GM18868 (cell line): ENCODE results near the gene TUBA4A.
"Not testable (repeated sequence)": the region's sequence is repeated elsewhere in the genome, so short reads cannot be mapped to it uniquely, and the experiment has no call there.

Source experiments
- ATAC-seq: cut with Tn5 transposase; IDR thresholded peaks from one replicate; pipeline ENCODE4 v1.9.1; 2021; ENCODE audit warnings: mild to moderate bottlenecking, moderate library complexity; ENCODE audit not compliant: unreplicated experiment

Gene TUBA4A

GRCh38 chr2:219287116-219287440 is 33.4 kb upstream of the TUBA4A start:
- ATAC-seq, result not testable (repeated sequence)

DNA sequence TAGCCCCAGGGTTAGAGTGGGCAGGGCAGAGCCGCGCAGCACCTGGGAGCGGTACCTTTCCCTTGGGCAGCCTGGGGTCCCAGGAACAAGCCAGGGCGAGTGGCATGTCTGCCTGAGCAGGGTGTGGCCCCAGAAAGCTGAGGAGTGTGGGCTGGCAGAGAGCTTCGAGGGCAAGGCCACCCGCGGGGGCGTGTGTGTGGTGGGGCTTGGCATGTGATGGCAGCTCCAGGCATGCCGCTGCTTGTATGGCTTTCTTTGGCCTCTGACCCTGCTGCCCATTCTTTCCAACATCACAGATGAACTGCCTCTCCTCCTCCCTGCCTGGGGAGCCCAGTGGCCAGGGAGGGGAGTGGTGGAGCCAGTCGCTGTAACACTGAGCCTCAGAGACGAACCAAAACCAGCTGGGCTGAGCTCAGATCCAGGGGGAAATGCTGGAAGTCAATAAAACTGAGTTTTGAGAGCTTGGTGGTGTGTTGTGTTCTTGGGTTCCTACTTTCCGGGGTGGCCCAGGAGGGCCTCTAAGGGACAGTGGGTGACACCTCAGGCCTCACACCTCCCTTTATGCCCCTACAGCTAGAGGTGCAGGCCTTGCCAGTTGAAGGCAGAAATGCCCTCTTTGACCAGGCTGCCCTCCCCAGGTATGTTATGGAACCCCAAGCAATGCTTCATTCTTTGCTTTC is 32.9 kb upstream of the TUBA4A start:
- ATAC-seq, result no peak

GRCh38 chr2:219285894-219286425 is 32.2 kb upstream of the TUBA4A start:
- no peak for ATAC-seq

DNA sequence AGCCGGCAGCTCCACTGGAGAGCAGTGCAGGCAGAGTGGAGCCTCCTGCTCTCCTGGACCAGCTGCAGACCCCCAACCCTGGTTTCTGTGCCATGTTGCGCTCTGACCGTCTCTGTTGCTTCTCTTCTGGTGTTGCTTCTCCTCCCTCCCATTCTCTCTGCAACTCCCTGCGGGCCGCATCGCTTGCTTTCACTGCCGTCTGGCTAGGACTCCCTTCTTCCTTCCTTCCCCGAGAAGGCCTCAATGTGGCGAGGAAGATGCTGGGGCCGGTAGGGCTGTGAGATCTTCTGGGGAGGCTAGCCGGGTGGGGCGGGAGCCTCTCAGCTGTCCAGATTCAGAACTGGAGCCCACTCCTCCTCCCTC is 31.6 kb upstream of the TUBA4A start:
- no peak for ATAC-seq

GRCh38 chr2:219284501-219285372 is 31.0 kb upstream of the TUBA4A start:
- ATAC-seq, result no peak

- no peak for ATAC-seq
Measured at GRCh38 chr2:219282943-219283581, 29.3 kb upstream of the TUBA4A start.

- ATAC-seq, result no peak
Measured at GRCh38 chr2:219282375-219282774, 28.7 kb upstream of the TUBA4A start.

DNA sequence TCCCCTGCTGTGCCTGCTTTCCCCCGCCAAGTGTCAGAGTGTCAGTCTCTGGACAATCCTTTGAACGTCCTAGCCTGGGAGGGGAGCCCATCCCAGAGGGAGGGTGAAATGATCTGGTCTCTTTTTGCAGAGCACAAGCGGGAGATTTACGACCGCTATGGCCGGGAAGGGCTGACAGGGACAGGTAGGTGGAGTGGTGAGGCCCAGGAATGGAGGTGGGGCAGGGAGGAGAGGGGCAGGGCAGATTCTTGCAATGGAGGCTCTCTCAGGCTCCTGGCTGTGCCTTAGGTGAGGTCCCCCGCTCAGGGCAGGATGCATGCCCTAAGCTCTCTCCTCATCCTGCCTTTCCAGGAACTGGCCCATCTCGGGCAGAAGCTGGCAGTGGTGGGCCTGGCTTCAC is 27.9 kb upstream of the TUBA4A start:
- no peak for ATAC-seq

GRCh38 chr2:219280651-219281050 is 26.9 kb upstream of the TUBA4A start:
- ATAC-seq, result no peak

GRCh38 chr2:219279916-219280516 is 26.3 kb upstream of the TUBA4A start:
- no peak for ATAC-seq

DNA sequence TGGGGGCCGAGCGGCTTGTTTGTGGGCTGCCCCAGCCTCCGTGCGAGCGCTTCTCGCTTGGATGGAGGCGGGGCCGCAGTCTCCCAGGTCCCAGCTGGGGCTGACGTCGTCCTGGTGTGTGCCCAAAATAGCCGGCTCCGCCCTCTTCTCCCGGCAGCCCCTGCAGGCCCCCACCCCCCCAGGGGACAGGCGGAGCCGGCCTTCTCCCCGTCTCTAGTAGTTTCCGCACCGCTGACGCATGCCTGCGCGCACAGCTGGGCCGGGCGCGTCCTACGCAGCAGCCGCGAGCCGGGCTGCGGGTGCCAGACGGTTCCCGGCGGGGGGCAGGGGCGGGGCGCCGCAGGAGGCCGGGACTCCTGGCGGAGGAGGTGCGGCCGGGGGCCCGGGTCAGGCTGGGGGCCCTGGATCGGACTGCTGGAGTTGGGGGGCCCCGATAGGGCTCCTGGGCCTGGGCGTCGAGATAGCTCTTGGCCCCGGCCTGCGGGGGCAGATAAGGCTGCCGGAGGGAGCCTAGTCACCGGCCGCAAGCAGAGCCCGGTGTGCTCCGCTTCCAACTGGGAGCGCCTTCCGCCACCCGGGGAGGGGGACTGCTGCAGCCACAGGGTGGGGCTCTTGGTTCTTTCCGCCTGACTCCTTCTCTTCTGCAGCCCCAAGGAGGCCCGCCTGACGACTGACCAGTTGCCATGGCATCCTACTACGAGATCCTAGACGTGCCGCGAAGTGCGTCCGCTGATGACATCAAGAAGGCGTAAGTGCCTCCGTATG is 25.6 kb upstream of the TUBA4A start, which contains the start of gene DNAJB2:
Gene DNAJB2 (plus strand): TSS at position 216 of the 765 bp plus-strand sequence. CDS start 468 bp downstream, at position 684.
- peak; percentile 84 for ATAC-seq

GRCh38 chr2:219278655-219279150 is 25.0 kb upstream of the TUBA4A start:
- ATAC-seq, result no peak

- ATAC-seq, result peak; percentile 24
Measured at GRCh38 chr2:219277703-219278654, 24.3 kb upstream of the TUBA4A start.

DNA sequence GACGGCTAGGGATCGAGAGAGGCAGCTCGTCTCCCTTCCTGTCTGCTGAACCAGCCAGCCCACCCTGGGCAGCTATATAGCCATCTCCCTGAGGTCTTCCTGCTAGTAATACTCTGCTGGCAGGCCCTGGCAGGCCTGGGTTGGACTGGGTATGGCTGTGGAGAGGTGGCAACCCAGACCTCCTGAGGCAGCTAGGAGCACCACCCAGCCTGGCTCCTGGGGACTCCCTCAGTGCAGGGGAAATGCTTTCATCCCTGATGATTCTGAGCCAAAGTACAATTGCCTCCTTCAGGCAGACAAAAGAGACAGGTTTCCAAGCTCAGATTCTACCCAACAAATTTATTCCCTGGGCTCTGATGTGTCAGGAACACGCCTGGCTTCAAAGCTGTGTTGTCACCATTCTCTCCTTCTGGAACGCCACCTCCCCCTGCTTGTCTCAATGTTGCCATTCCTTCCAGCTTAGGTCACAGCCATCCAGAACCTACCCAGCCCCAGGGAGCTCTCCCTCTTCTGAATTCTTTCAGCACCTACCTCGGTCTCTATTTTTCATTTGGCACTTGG is 20.7 kb upstream of the TUBA4A start:
- ATAC-seq, result no peak

DNA sequence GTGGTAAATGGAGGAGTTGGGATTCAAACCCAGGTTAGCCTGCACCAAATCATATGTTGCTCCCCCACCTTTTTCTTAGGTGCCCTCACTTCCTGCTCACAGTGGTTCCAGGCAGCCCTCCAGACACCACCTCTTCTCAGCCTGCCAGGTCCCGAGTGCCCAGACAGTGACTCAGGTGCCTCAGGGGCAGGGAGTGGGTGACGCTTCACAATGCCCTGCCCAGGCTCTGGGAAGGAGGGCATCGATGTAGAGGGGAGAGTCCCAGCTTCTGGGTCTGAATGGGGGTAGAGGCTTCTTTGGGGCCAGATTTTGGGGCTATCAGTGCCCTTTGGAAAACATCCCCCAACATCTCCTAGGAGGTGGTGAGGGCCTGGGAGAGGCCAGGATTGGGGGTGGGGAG is 20.2 kb upstream of the TUBA4A start:
- ATAC-seq, result no peak

GRCh38 chr2:219272995-219273394 is 19.3 kb upstream of the TUBA4A start:
- no peak for ATAC-seq

GRCh38 chr2:219272356-219272755 is 18.6 kb upstream of the TUBA4A start:
- ATAC-seq, result no peak

DNA sequence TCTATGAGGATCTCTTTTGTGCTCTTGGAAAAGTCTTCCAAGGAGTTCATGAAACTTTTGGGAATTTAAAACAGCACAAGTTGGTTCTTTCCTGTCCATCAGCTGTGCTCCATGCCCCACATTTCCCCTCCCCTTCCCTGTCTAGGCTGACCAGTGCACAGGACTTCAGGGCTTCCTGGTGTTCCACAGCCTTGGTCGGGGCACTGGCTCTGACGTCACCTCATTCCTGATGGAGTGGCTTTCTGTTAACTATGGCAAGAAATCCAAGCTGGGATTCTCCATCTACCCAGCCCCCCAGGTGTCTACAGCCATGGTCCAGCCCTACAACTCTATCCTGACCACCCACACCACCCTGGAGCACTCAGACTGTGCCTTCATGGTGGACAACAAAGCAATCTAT is 17.3 kb upstream of the TUBA4A start:
- ATAC-seq, result no peak

GRCh38 chr2:219270055-219270372 is 16.3 kb upstream of the TUBA4A start:
- no peak for ATAC-seq
